Hematopoietic multipotent progenitor cell treated with erythropoietin and hydrocortisone succinate and interleukin-3 and kit ligand, for 8 days (in vitro differentiated cells): Measurements from ENCODE around the gene SOX1.

Experiments used
- DNase-seq: peaks from one replicate; pipeline ENCODE4 v3.0.0-alpha.2; 2015

The SOX1 gene

DNA sequence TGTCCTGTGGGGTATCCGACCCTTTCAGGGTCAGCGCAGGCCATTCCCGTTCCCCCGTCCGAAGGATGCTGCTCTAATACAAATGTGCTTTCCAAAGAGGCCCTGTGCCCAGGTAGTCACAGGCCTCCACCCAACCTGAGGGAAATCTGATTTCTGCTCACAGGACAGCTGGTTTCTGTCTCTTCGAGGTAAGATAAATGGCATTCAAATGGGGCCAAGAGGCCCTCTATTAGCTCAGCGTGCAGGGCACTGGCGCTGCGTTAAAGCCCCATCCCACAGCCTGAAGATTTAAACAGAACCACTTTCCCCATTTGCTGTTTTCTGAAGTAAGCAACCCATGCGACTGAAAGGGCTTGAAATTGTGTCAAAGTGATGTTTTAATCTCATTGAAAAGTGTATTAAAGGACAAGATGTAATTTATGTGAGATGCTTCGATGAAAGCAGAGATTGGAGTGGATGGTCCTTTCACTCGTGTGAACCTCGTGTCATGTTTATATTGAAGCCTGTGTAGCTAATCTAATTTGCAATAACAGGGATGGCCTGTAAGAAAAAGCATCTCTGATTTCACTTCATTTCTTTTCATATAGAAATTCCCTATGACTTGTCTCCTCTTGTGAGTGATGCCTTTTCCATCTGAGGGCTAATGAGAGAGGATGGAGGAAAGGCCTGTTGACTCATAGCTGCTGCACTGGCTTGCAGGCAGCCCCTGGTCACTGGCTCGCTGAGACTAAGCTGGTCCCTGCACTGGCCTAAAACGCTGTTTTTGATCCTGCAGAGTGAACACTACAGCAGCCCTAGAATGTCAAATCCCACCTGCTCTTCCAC, 7.3 kb upstream of the SOX1 start:
- no peak for DNase-seq

DNA sequence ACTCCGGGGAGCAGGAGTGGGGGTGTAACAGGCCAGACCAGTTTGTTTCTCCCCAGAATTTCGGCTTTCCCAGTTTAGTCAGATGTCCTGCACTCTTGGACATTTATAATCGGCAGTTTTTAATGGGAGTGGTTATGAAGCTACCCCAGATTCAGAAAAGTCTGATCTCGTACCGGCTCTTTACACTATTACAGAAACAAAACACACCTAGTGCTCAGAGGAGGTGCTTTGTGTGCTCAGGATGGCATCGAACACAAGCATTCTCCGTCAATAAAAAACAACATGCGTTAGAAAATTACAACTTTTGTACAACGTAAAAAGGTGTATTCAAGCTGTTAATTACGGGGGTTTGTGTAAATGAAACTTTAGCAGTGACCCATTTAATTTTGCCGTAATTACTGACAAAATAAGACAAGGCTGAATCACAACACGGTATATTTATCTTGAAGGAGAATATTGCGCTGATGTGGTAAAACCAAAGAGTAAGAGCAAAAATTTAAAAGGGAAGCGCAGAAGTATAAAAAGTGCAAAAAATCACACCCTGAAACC, 6.6 kb upstream of the SOX1 start:
- no peak for DNase-seq

DNA sequence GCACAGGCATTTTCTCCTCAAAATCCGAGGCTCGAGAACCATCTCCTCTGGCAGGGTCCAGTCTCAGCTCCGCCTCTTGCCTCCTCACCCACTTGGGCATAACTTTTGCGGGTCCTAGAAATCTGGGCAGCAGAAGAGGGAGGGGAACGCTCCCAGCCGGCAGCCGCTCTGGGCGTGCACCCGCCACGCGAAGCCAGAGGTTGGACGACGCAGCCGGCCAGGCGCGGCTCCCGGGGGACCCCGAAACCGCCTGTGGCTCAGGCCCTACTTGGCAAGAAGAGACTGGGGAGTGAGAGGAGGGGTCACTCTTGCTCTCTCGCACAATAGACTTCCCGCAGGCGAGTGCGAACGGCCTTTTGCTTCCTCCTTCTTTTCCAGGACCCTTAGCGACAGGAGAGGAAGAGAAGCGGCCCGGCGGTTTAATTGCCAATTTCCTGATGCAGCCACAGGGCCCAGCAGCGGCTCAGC, 6.0 kb upstream of the SOX1 start:
- no peak for DNase-seq

DNA sequence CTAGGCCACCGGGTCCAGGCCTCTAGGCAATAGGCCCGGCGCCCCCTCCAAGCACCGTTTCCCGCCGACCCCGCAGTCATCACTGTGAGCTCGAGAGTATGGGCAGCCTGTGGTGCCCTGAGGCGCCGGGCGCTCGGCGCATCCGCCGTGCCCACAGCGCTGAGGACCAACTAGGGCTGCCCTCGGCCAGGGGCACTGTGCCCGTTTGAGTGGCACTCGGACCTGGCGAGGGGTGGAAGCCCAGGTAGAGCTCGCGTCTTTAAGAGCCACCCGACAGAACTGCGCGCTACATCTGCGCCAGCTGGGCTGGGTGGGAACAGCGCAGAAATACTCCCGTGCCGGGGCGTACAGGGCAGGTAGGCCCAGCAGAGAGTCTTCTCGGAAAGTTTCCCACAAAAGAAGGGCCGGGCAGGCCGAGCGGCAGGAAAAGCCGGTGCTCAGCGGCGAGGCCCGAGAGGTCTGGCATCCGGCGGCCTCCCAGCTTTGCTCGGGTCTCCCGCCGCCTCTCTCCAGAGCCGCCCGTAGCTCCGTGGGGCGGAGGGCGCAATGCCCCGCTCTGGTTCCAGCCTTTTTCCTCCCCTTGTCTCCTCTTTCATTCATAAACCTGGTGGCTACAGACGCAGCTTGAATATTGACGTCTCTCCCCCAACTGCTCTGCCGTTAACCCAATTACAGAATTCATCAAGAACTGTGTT, 5.4 kb upstream of the SOX1 start:
- DNase-seq: no peak

DNA sequence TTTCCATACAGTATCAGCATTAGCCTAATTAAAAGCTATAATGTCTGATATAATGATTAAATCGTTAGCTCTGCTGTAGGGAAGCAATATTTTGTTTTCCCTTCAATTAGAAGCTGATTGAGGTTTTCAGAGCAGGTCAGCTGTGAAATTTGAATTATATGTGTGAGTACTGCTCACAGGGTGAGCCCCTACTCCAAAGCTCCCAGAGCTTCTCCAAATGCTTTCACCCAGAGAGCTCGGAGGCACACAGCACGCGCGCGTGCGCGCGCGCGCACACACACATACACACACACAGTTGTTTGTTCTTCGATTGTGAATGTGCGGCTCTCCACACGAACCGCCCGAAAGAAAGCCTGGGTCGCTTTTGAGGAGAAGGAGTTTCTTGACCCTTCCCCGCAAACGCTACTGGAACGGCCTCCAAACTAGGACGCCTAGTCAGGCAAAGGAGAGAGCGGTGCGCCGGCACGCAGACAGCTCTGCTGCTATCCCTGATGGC, 4.8 kb upstream of the SOX1 start:
- DNase-seq: no peak

DNA sequence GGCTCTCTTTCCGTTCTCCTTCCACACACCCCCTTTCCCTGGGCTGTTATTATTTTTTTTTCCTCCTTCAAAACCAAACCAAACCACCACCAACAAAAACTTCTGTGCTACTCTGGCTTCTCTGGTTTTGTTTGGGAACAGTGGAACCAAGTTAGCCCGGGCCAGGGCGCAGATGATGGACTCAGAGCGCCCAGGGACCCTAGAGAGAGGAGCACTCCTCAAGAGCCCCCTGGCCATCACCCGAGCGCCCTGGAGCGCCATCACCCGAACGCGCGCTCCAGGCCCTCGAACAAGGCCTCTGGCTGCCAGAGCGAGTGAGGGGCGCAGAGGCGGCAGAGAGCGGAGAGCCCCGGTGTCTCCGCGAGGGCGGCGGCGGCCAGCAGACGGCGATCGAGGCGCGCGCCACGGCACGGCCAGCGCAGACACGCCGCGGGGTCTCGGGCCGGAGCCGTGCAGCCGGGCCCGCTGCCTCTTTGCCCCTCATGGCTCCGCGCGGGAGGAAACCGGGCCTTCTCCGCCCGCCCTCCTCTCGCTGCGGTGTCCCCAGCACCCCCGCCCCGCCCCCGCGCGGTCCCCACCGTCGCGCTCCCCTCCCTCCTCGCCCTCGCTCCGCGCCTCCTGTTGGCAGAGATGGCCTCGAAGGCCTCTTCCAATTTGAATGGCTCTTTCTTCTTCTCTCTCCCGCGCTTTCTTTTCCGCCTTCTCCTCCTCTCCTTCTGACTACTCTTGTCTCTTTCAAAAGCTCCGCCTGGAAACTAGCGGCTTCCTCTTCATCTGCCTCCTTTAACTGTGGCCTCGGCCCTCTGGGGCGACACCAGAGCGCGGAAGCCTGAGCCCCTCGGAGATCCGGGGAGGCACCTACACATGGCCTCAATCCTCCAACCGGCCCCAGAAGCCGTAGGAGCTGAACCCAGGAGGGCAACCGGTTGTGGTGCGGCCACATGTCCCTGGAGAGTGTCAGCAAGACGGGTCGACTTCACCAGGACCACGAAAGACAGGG, 4.1 kb upstream of the SOX1 start:
- no peak for DNase-seq

DNA sequence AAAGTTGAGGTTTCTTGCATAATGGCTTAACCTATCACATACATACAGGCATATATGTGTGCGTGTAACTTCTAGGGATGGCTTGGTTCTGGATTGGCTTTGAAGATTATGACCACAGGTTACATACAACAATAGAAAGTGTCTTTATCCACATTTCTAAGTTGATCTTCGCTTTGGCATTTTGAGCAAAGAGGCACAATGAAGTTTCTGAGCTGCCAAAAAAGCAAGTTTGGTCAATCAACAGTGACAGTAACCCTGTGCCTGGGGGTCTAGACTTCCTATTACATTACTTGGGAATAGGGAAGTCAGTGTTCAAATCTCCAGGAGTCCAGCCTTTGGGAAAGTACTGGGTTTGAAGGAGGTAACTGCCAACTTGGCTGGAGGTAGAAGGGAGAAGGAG, 3.1 kb upstream of the SOX1 start:
- no peak for DNase-seq

DNA sequence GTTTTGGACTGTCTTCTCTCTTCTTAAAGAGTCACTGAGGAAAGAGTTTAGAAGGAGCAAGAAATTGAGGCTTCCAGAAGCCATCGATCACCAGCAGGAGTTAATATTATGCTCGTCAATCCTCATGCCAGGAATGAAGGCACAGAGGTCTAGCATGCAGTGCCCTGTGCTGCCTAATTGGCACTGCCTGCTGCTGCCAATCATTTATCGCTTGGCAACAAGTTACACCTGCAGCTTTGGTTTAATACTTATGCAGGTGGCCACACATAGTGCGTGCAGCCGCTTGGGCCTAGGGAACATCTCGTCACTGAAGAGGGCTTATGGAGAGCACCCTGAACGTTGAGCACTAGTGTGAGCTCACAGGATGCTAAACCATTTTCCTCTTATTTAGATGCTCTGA, 2.7 kb upstream of the SOX1 start:
- DNase-seq: no peak

DNA sequence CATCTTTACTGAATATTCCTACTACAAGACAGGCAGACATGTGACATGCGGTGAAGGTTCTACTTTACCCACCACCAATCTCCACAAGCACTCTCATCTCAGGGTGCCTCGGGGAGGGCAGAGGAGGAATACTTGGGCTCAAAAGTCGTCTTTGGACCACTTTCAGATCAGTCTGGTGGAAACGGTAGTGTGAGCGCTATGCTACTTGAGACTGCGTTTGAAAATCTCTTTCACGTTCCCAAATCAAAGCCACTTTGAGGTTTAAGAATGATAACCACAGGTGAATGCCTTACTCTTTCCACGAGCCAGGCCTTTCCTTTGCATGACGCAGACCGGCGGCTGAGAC, 1.5 kb upstream of the SOX1 start:
- no peak for DNase-seq

DNA sequence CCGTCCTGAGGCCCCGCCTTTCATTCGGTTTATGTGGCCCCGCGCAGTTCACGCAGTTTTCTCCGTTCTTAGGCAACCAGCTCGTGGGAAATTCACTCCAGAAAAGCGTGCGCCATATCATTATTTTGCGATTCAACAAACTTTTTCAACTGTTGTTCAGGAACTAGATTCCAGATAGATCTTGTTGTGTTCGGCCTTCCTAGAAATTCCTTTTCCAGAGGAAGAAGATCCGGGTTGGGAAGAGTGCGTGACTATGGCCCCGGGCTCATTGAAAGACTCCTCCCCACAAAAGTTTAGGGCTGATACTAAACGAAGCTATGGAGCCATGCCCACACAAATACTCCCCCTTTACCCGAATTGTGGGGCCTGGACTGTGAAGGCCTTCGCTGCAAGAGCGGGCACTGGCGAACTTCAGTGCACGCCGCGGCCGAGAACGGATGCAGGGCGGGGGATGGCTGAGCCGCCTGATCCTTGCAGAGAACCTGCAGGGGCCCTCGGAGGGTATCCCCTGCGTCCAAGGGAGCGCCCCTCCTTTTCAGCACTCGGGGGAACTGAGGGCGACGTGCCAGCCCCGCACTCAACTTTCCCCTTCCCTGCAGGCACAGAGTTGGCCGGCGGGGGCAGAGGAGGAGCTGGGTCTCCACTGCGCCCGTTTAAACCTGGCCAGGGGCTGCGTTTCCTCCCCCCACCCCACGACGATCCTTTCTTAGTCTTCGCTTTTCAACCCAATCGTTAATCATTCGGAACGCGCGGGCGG, 904 bp upstream of the SOX1 start:
- DNase-seq: no peak

DNA sequence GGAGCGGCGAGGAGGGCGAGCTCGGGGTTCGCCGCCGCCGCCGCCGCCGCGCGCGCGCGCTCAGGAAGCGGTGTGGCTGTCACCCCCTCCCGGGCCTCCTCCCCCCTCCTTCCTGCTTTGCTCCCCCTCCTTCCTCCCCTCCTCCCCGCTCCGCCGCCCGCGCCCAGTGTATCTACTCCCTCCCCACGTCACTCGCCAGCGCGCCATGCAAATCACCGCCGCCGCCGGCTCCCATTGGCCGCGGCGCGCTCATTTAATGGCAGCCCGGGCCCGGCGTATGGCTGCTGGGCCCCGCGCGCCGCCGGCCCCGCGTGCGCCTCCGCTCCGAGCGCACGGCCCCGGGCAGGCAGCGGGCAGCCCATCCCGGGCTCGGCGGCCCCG, 335 bp upstream of the SOX1 start:
- DNase-seq: peak; percentile 29

DNA sequence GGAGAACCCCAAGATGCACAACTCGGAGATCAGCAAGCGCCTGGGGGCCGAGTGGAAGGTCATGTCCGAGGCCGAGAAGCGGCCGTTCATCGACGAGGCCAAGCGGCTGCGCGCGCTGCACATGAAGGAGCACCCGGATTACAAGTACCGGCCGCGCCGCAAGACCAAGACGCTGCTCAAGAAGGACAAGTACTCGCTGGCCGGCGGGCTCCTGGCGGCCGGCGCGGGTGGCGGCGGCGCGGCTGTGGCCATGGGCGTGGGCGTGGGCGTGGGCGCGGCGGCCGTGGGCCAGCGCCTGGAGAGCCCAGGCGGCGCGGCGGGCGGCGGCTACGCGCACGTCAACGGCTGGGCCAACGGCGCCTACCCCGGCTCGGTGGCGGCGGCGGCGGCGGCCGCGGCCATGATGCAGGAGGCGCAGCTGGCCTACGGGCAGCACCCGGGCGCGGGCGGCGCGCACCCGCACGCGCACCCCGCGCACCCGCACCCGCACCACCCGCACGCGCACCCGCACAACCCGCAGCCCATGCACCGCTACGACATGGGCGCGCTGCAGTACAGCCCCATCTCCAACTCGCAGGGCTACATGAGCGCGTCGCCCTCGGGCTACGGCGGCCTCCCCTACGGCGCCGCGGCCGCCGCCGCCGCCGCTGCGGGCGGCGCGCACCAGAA, 1.1 kb downstream of the SOX1 start:
- DNase-seq: no peak

DNA sequence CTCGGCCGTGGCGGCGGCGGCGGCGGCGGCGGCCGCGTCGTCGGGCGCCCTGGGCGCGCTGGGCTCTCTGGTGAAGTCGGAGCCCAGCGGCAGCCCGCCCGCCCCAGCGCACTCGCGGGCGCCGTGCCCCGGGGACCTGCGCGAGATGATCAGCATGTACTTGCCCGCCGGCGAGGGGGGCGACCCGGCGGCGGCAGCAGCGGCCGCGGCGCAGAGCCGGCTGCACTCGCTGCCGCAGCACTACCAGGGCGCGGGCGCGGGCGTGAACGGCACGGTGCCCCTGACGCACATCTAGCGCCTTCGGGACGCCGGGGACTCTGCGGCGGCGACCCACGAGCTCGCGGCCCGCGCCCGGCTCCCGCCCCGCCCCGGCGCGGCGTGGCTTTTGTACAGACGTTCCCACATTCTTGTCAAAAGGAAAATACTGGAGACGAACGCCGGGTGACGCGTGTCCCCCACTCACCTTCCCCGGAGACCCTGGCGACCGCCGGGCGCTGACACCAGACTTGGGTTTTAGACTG, 1.7 kb downstream of the SOX1 start:
- no peak for DNase-seq

DNA sequence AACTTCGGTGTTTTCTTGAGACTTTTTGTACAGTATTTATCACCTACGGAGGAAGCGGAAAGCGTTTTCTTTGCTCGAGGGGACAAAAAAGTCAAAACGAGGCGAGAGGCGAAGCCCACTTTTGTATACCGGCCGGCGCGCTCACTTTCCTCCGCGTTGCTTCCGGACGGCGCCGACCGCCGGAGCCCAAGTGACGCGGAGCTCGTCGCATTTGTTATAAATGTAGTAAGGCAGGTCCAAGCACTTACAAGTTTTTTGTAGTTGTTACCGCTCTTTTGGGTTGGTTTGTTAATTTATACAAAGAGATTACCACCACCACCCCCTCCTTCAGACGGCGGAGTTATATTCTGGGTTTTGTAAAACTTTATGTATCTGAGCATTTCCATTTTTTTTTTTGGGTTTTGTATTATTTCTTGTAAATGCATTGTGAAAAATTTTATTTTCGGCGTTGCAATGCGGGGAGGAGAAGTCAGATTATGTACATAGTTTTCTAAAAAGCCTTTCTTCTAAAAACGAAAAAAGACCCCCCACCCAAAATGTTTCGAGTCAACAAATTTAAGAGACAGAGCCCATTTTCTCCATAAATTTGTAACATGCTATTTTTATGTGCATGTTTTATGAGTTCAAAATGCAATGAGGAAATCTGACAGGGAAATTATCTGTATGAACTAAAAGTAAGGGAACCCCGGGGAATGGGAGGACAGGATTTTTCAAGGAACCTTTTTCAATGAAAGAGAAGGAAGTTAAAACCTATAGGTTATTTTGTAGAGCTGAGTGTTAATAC, 2.3 kb downstream of the SOX1 start:
- DNase-seq: no peak

DNA sequence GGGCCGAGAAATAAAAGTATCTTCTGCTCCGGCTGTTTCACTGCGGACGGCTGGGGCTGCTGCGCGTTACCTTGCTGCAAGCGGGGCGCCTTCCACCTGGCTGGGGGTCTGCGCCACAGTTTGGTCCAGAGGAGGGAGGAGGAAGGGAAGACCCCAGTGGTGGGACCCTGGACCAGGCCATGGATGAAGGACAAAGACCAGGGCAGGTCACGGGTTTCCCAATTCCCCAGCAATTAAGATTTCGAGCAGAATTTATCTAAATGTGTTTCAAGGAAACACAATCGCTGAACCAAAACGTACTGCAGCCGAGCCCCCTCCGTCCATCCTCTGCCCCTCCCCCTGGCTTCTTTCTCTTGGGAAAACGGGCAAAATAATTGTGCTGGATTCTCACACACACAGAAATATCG, 2.9 kb downstream of the SOX1 start:
- DNase-seq: no peak

DNA sequence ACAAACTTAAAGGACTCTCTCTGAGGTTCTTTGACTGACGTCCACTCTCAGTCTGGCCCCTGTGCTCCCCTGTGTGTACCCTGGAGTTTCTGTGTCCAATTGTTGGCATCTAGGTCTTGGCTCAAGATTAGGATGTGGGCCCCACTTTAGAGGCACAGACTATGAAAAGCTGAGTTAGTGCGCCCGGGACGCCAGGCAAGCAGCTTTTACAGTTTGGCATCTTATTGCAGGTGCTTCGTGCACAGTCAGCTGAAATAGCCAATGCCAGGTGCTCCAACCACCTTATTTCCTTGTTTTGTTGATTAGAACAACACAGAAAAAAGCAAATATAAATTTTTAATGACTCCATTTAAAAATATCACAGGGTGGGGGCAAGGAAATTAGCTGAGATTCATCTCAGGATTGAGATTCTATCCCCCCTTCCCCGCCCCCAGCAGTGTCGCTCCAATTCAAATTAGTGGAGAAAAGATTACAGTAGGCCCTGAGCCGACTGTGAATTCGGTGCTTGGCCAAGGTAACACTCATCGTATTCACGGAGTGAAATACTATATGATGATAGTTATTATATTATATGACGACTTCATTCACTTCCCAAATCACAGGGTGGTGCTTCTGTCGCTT, 4.3 kb downstream of the SOX1 start:
- no peak for DNase-seq

DNA sequence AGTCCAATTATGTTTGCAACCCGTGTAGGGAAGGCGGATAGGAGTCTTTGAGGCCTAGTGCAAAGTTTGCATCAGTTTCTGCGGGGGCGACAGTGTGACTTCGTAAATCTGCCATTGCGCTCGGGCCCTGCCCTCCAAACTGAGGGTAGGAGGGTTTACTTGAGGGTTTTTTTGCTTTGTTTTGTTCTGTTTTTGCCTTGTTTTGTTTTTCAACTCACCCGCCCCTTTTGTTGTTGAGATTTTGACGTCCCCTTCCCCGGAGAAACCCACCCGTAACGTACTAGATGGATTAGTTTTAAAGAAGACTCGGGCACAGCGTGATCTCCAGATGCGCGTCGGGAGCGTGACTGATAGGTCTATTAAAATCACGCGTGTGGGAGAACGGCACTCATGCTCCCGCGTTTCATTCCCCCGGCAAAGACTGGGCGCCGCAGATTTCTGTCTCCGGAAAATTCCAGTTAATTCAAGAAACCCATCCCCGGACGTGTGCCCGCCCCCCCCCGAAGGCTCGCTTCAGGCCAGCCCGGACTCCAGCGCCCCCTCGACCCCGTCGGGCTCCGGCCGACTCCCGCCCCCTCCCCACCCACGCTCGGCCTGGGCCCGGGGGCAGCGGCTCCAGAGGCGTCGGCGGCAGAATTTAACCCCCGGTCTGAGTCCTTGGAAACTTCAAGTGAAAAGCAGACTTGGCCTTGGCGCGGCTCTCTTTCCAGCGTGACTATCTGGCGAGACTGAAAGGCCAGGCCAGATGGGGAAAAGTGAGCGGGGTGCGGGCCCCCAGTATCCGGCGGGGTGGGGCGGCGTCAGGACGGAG, 5.0 kb downstream of the SOX1 start:
- DNase-seq: no peak

DNA sequence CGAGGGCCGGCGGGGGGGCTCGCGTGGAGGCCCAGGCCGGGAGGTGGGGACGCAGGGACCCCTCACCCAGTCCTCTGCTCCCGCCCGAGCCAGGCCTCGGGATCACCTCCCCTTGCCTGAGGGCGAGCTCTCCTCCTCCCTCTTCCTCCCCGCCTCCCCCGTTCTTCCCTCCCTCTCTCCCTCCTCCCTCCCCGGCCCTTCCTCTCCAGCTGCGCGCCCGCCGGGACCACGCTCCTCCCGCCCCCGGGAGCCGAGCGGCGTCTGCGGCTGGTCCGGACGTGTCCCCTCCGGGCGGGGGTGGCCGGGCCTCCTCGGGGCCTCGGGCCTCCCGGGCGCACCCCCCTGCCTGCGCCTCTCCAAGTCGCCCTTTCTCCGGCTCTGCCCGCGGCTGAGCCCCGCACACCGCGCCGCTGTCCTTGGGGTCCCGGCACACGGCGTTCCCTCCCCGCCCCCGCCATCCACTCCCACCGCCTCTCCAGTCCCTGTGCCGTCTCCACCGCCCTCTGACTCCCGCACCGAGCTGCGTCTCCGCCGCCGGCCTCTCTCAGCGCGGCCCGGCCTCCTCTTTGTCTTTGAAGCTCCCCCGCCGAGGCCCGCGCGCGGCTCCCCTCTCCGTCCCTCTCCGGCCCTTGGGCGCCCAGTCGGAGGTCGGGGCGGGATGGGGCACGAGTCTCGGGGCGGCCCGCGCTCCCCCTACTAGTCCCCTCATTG, 5.7 kb downstream of the SOX1 start:
- DNase-seq: no peak
